ENCODE measurements around the gene LYAR. TPM values are rescaled to one million over a fixed set of nuclear protein-coding genes. Genes with fewer than 3 reads are reported as not detected.

LYAR gene
- total and polyA plus RNA-seq, 2 of the 13 experiments (the other 11 are each of a cell fraction or from before 2014, with no cell fraction given): 7.8 to 94.2 TPM

DNA sequence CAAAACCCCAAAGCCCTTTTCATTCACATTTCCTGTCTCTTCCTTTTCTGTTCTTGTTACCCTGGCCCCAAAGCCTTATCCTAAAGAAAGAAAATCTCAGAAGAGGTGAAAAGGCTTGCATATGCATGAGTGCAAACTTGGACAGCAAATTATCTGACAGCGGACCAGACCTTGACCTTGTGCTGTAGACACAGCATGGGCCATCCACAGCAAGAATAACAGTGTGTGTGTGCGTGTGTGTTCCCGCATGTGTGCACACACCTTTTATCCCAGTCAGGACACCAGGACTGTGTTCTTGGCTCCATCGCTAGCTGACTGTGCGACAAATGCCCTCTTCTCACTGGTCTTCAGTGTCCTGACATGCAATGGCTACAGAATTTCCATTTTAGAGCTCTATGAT lies 35.4 kb upstream of the LYAR start (continued):
- TF ChIP-seq SKI (IDR thresholded peaks at IDR 0.05; ENCODE audit: partially characterized antibody): peak; percentile 76
- TF ChIP-seq, protein P1, sequence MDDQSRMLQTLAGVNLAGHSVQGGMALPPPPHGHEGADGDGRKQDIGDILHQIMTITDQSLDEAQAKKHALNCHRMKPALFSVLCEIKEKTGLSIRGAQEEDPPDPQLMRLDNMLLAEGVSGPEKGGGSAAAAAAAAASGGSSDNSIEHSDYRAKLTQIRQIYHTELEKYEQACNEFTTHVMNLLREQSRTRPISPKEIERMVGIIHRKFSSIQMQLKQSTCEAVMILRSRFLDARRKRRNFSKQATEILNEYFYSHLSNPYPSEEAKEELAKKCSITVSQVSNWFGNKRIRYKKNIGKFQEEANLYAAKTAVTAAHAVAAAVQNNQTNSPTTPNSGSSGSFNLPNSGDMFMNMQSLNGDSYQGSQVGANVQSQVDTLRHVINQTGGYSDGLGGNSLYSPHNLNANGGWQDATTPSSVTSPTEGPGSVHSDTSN (CRISPR knock-in tag; IDR thresholded peaks at IDR 0.05; ENCODE audit: borderline replicate concordance): no peak
- TF ChIP-seq ZBTB20 (CRISPR knock-in tag; IDR thresholded peaks at IDR 0.05; ENCODE audit: borderline replicate concordance, low read depth): no peak
- TF ChIP-seq SRSF9 (IDR thresholded peaks at IDR 0.05; ENCODE audit: borderline replicate concordance, insufficient read depth, low read depth, low read length, poor library complexity, severe bottlenecking): no peak
- TF ChIP-seq SP140L (CRISPR knock-in tag; IDR thresholded peaks at IDR 0.05; ENCODE audit: borderline replicate concordance): no peak
- TF ChIP-seq SETDB1 (CRISPR knock-in tag; IDR thresholded peaks at IDR 0.05; ENCODE audit: borderline replicate concordance): no peak
- 0 out of 2 replicates have a peak, but pooled peaks have one; percentile 23 for TF ChIP-seq SALL1 (CRISPR knock-in tag; IDR thresholded peaks at IDR 0.05)
- TF ChIP-seq, protein P2, sequence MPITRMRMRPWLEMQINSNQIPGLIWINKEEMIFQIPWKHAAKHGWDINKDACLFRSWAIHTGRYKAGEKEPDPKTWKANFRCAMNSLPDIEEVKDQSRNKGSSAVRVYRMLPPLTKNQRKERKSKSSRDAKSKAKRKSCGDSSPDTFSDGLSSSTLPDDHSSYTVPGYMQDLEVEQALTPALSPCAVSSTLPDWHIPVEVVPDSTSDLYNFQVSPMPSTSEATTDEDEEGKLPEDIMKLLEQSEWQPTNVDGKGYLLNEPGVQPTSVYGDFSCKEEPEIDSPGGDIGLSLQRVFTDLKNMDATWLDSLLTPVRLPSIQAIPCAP (CRISPR knock-in tag; IDR thresholded peaks at IDR 0.05; ENCODE audit: low read depth): no peak
- TF ChIP-seq, protein P3, sequence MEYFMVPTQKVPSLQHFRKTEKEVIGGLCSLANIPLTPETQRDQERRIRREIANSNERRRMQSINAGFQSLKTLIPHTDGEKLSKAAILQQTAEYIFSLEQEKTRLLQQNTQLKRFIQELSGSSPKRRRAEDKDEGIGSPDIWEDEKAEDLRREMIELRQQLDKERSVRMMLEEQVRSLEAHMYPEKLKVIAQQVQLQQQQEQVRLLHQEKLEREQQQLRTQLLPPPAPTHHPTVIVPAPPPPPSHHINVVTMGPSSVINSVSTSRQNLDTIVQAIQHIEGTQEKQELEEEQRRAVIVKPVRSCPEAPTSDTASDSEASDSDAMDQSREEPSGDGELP (IDR thresholded peaks at IDR 0.05; ENCODE audit: borderline replicate concordance, low read depth): no peak
- TF ChIP-seq ZNF441 (CRISPR knock-in tag; IDR thresholded peaks at IDR 0.05; ENCODE audit: borderline replicate concordance): no peak
- TF ChIP-seq, protein P4, sequence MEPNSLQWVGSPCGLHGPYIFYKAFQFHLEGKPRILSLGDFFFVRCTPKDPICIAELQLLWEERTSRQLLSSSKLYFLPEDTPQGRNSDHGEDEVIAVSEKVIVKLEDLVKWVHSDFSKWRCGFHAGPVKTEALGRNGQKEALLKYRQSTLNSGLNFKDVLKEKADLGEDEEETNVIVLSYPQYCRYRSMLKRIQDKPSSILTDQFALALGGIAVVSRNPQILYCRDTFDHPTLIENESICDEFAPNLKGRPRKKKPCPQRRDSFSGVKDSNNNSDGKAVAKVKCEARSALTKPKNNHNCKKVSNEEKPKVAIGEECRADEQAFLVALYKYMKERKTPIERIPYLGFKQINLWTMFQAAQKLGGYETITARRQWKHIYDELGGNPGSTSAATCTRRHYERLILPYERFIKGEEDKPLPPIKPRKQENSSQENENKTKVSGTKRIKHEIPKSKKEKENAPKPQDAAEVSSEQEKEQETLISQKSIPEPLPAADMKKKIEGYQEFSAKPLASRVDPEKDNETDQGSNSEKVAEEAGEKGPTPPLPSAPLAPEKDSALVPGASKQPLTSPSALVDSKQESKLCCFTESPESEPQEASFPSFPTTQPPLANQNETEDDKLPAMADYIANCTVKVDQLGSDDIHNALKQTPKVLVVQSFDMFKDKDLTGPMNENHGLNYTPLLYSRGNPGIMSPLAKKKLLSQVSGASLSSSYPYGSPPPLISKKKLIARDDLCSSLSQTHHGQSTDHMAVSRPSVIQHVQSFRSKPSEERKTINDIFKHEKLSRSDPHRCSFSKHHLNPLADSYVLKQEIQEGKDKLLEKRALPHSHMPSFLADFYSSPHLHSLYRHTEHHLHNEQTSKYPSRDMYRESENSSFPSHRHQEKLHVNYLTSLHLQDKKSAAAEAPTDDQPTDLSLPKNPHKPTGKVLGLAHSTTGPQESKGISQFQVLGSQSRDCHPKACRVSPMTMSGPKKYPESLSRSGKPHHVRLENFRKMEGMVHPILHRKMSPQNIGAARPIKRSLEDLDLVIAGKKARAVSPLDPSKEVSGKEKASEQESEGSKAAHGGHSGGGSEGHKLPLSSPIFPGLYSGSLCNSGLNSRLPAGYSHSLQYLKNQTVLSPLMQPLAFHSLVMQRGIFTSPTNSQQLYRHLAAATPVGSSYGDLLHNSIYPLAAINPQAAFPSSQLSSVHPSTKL (CRISPR knock-in tag; IDR thresholded peaks at IDR 0.05): 0 out of 2 replicates have a peak, but pooled peaks have one; percentile 8
- TF ChIP-seq, protein P5, sequence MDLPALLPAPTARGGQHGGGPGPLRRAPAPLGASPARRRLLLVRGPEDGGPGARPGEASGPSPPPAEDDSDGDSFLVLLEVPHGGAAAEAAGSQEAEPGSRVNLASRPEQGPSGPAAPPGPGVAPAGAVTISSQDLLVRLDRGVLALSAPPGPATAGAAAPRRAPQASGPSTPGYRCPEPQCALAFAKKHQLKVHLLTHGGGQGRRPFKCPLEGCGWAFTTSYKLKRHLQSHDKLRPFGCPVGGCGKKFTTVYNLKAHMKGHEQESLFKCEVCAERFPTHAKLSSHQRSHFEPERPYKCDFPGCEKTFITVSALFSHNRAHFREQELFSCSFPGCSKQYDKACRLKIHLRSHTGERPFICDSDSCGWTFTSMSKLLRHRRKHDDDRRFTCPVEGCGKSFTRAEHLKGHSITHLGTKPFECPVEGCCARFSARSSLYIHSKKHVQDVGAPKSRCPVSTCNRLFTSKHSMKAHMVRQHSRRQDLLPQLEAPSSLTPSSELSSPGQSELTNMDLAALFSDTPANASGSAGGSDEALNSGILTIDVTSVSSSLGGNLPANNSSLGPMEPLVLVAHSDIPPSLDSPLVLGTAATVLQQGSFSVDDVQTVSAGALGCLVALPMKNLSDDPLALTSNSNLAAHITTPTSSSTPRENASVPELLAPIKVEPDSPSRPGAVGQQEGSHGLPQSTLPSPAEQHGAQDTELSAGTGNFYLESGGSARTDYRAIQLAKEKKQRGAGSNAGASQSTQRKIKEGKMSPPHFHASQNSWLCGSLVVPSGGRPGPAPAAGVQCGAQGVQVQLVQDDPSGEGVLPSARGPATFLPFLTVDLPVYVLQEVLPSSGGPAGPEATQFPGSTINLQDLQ (CRISPR knock-in tag; IDR thresholded peaks at IDR 0.05): no peak
- TF ChIP-seq ZNF572 (CRISPR knock-in tag; IDR thresholded peaks at IDR 0.05): no peak
- TF ChIP-seq RARA (CRISPR knock-in tag; IDR thresholded peaks at IDR 0.05): peak; percentile 57

Measured in HepG2 (cell line).